ENCODE results near the gene STX17.
"Not testable (repeated sequence)": the region's sequence is repeated elsewhere in the genome, so short reads cannot be mapped to it uniquely, and the experiment has no call there.

STX17 gene

GRCh38 chr9:99966716-99967115 lies 60.3 kb downstream of the STX17 start:
- DNase-seq (ENCODE audit: low spot score): peak; percentile 74

GRCh38 chr9:99967457-99967856 lies 61.0 kb downstream of the STX17 start:
- DNase-seq (ENCODE audit: low spot score) (no peak), FAIRE-seq (no peak)

More at GRCh38 chr9:99966716-99967115, 60.3 kb downstream of the STX17 start:
- peak; percentile 87 for FAIRE-seq

DNA sequence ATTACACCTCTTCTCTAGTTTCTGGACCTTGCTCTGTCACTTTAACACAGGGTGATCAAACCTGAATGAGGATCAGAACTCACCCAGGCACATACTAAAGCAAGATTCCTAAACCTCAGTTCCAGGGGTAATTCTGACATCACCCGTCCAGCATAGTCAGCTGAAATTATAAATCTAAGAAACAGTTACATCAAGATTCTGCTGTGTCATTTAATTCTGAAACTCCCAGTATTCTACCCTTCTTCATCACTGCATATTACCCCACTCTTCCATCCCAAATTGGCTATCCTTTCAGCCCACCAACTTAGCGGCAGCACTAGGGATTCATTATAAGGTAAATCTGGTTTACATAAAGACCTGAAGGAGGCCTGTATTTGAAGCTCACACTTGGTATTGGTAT lies 64.0 kb downstream of the STX17 start:
- no peak for FAIRE-seq
- DNase-seq (ENCODE audit: low spot score): no peak

- DNase-seq (ENCODE audit: low spot score): no peak
- FAIRE-seq: no peak
These were observed 65.0 kb downstream of the STX17 start for GRCh38 chr9:99971410-99971809.

GRCh38 chr9:99973455-99973854 lies 67.0 kb downstream of the STX17 start:
- FAIRE-seq: no peak

DNA sequence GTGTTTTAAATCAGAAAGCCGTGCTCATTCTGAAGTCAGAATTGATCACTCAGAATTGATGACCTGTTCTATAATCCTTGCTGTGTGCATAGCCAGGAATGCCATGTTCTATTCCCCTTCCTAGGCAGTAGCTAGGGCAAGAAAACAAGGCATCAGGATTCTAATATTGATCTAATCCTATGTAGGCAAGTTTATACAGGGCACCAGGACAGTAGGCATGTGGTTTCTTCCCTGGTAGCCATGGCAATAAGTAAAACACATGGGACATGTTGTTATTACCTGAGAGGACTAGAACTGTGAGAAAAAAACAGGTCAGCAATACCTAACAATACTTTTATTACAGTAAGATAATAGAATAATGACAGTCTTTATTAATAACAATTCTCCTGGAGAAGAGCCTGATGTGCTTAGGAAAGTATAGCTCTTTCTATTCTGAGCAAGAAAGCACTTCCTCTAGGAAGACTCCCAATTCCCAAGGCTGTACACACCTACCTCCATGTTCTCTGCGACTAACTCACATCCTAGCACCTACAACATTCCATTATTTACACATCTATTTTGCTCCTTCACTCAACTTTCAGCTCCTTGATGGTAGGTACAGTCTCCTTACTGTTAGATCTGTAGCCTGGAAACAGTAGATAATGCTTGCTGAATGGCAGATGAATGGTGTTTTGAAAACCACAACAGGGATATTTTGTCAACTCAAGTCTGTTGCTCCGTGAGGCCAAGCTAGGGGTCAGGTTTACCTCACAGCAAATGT lies 70.8 kb downstream of the STX17 start:
- no peak for FAIRE-seq

More at GRCh38 chr9:99973455-99973854, 67.0 kb downstream of the STX17 start:
- no peak for DNase-seq (ENCODE audit: low spot score)

GRCh38 chr9:99978221-99978620 lies 71.8 kb downstream of the STX17 start:
- FAIRE-seq (no peak), DNase-seq (ENCODE audit: low spot score) (no peak)

More for the DNA sequence above, 70.8 kb downstream of the STX17 start:
- DNase-seq (ENCODE audit: low spot score): no peak

- FAIRE-seq (no peak), DNase-seq (ENCODE audit: low spot score) (no peak)
These were observed 74.1 kb downstream of the STX17 start for GRCh38 chr9:99980598-99980997.

- FAIRE-seq: no peak
- no peak for DNase-seq (ENCODE audit: low spot score)
These were observed 80.2 kb downstream of the STX17 start for GRCh38 chr9:99986642-99987041.

DNA sequence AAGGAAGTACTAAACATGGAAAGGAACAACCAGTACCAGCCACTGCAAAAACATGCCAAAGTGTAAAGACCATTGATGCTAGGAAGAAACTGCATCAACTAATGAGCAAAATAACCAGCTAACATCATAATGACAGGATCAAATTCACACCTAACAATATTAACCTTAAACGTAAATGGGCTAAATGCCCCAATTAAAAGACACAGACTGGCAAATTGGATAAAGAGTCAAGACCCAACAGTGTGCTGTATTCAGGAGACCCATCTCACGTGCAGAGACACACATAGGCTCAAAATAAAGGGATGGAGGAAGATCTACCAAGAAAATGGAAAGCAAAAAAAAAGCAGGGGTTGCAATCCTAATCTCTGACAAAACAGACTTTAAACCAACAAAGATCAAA lies 84.1 kb downstream of the STX17 start:
- FAIRE-seq; DNase-seq (ENCODE audit: low spot score): not testable (repeated sequence)

DNA sequence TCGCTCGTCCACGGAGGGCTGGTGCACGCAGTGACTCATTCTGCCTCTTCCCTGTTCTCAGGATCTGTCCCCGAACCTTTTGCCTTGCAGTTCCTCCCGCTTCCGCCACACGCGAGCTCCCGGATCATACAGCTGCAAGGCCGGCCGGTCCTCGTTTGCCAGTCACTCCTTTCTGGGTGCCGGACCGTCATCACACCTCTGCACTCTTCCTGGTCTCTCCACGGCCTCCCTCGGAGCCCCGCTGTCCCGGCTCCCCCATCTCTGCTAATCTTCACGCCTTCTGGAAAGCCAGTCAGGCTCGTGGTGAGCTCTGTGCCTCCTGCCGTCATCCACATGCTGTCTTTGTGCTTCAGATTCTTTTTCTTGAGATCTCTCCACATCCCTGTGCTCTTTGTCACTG lies 91.8 kb downstream of the STX17 start:
- DNase-seq (ENCODE audit: low spot score) (no peak), FAIRE-seq (no peak)

GRCh38 chr9:99998866-99999265 lies 92.4 kb downstream of the STX17 start:
- DNase-seq (ENCODE audit: low spot score): no peak
- FAIRE-seq: no peak

DNA sequence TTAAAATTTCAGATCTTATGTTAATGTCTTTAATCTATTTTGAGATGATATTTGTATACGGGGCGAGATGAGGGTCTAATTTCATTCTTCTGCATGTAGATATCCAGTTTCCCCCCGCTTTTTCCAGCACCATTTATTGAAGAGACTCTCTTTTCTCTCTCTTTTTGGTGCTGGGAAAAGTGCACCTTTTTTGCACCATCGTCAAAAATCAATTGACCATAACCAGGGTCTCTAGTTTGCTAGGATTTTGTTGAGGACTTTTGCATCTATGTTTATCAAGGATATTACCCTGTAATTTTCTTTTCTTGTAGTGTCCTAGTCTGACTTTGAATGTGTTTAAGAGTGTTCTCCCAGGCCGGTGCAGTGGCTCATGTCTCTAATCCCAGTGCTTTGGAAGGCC lies 93.3 kb downstream of the STX17 start:
- FAIRE-seq: no peak

DNA sequence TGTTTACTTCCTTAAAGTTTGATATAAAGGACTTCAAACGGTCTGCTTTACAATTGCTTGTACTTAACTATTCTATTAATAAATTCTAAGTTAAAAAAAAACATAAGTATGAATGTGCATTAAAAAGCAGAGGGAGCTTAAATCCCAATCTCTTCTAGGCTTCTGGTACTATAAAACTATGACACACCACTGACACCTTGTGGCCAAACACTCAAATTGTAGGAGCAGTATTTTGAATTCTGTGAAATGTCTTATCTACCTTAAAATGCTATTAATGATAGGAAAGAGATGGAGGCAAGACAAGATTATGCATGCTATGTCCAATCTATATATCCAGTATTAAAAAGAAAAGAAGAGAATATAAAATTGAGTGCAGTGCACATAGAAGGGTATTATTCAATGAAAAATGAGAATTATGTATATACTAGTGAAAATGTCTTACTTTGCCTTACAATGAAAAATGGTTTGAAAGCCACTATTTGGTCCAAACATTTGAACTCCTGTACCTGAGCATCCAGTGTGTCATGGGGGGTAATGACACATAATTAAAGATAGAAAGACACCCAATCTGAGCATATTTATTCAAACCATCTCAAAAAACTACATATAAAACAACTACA lies 104.7 kb downstream of the STX17 start:
- DNase-seq (ENCODE audit: low spot score) (peak; percentile 68), FAIRE-seq (peak; percentile 90)

More for the DNA sequence above, 93.3 kb downstream of the STX17 start:
- DNase-seq (ENCODE audit: low spot score): no peak

DNA sequence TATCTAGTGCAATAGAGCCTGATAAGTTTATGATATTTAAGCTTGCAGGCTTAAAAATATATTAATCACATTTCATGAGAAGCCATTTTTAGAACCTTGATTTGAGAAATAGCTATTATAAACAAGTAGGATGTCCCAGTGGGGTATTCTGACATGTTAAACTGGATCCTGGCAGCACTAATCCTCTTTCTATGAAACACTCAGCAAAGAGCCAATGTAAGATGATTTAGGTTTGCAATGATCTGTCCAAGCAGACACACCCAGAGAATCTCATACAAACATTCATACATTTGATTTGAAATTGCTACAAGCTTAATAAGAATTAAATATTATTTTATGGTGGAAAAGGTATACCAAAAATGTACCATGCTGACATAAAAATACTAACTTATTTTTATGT lies 105.8 kb downstream of the STX17 start:
- FAIRE-seq: no peak
- no peak for DNase-seq (ENCODE audit: low spot score)

DNA sequence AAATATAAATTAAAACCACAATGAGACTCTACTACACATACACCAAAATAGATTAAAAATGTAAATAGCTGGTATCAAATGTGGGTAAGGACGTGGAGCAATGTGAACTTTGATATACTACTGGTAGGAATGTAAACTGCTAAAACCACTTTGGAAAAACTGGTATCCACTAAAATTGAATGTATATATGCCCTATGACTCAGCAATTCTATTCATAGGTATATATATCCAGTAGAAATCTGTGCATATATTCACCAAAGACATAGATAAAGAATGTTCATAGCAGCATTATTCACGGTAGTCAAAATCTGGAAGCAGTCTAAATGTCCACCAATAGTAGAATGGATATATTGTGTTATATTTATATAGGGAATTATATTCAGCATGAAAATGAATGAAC lies 107.1 kb downstream of the STX17 start:
- FAIRE-seq (no peak), DNase-seq (ENCODE audit: low spot score) (no peak)

DNA sequence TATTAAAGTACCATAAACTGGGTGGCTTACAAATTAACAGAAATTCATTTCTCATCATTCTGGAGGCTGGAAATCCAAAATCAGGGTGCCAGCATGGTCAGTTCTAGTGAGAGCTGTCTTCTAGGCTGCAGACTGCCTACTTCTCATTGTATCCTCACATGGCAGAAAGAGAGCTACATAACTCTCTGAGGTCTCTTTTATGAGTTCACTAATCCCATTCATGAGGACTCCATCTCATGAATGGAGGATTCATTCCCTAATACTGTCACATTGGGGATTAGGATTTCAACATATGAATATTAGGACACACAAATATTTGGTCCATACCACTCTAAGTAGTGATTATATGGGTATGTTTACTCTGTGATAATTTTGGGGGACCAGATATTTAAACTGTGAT lies 108.4 kb downstream of the STX17 start:
- DNase-seq (ENCODE audit: low spot score): no peak
- FAIRE-seq: no peak

- no peak for FAIRE-seq
- DNase-seq (ENCODE audit: low spot score): no peak
These were observed 113.1 kb downstream of the STX17 start for GRCh38 chr9:100019541-100019940.
